GM12878 (cell line): ENCODE results near the gene CRYGA. TPM values are rescaled to one million over a fixed set of nuclear protein-coding genes. Genes with fewer than 3 reads are reported as not detected.

Experiments
- ATAC-seq: fragments of 200-7000 bp; cut with Tn5 transposase; 3 replicates; pipeline ENCODE4 v1.9.1; 2020; ENCODE audit warnings: mild to moderate bottlenecking, moderate library complexity
- BruUV-seq: library from RNA; stranded (reverse); fragments of 400-500 nt; replicated peaks from 2 replicates; lab custom pipeline; 2021; lab: Mats Ljungman, UMichigan
- CTCF ChIA-PET: fragments of 300-600 bp; sonication (Branson Sonifier 250); formaldehyde crosslinking; extraction: SDS; loops from one replicate; lab custom pipeline; 2021; ENCODE audit warnings: inconsistent platforms; lab: Yijun Ruan, JAX
- POLR2A ChIA-PET: fragments of 350-600 bp; formaldehyde crosslinking; extraction: SDS; loops from one replicate; lab custom pipeline; 2021; ENCODE audit warnings: inconsistent platforms; lab: Charles Lee
- RAD21 ChIA-PET: fragments of 300-600 bp; sonication (Branson Sonifier 250); formaldehyde crosslinking; loops from one replicate; lab custom pipeline; 2023; ENCODE audit warnings: antibody characterized with exemption; ENCODE audit not compliant: unreplicated experiment; lab: Charles Lee
- SMC1A ChIA-PET: fragments of 300-600 bp; sonication (Branson Sonifier 250); formaldehyde crosslinking; loops from one replicate; lab custom pipeline; 2023; ENCODE audit not compliant: unreplicated experiment, uncharacterized antibody; lab: Charles Lee
- DNase-seq: peaks from one replicate; pipeline ENCODE4 v3.0.0-alpha.2; 2011; ENCODE audit warnings: low read depth, low spot score
- FAIRE-seq: peaks from 3 replicates; lab custom pipeline; 2011; peaks lifted over from hg19 to GRCh38; lab: Jason Lieb, UNC
- H2AFZ ChIP-seq: 2 replicates; pipeline ENCODE4 v1.6.0; 2011; ENCODE audit warnings: low read depth, low read length, control low read depth; ENCODE audit not compliant: control insufficient read depth
- H3K27ac ChIP-seq: 2 replicates; pipeline ENCODE4 v1.5.1; 2011; ENCODE audit warnings: control low read depth; ENCODE audit not compliant: control insufficient read depth, insufficient read depth
- H3K27me3 ChIP-seq, 2 experiments: replicated peaks in 1 of 2; 2 replicates each; pipeline versions ENCODE4 v1.6.0 to v1.6.1; 2011; ENCODE audit warnings: low read length in 1 of 2; ENCODE audit not compliant: control insufficient read depth in 2 of 2, insufficient read depth in 2 of 2
- H3K36me3 ChIP-seq, 2 experiments: 2 replicates each; pipeline ENCODE4 v1.5.1; 2011; ENCODE audit warnings: low read length in 1 of 2; ENCODE audit not compliant: control insufficient read depth in 2 of 2, insufficient read depth in 2 of 2
- H3K4me1 ChIP-seq: 2 replicates; pipeline ENCODE4 v1.6.1; 2011; ENCODE audit warnings: mild to moderate bottlenecking, low read length, moderate library complexity, mixed read lengths; ENCODE audit not compliant: control insufficient read depth, insufficient read depth
- H3K4me2 ChIP-seq: 2 replicates; pipeline ENCODE4 v1.6.0; 2011; ENCODE audit warnings: control low read depth; ENCODE audit not compliant: control insufficient read depth, insufficient read depth
- H3K4me3 ChIP-seq: fragments of 200-600 bp; sonication (generic); 2 replicates; pipeline ENCODE4 v1.5.1; 2016
- H3K79me2 ChIP-seq: 2 replicates; pipeline ENCODE4 v1.6.0; 2011; ENCODE audit warnings: low read length; ENCODE audit not compliant: control insufficient read depth, insufficient read depth
- H3K9ac ChIP-seq: 2 replicates; pipeline ENCODE4 v1.8.0; 2011; ENCODE audit warnings: low read length, control low read depth, mixed read lengths; ENCODE audit not compliant: control insufficient read depth, insufficient read depth
- H3K9me3 ChIP-seq: replicated peaks from 3 replicates; pipeline ENCODE4 v1.5.1; 2011; ENCODE audit warnings: mild to moderate bottlenecking, low read length; ENCODE audit not compliant: control insufficient read depth, insufficient read depth
- H4K20me1 ChIP-seq: 2 replicates; pipeline ENCODE4 v1.6.0; 2011; ENCODE audit not compliant: control insufficient read depth, insufficient read depth
- BCL11A ChIP-seq: IDR thresholded peaks from 2 replicates; pipeline ENCODE4 v1.6.1; 2011; ENCODE audit warnings: low read depth, low read length
- MYC ChIP-seq: IDR thresholded peaks from 2 replicates; pipeline ENCODE4 v1.6.1; 2011; ENCODE audit warnings: mild to moderate bottlenecking, low read length, moderate library complexity, inconsistent platforms; ENCODE audit not compliant: insufficient read depth, insufficient replicate concordance, insufficient read length, severe bottlenecking
- REST ChIP-seq: IDR thresholded peaks from 2 replicates; pipeline ENCODE4 v1.6.1; 2012; ENCODE audit warnings: mild to moderate bottlenecking, low read depth, low read length
- WGBS: methylation state at CpG from one replicate; pipeline ENCODE4 v1.1.6; 2016; ENCODE audit warnings: low lambda C conversion rate; ENCODE audit not compliant: insufficient replicate concordance, insufficient coverage; ENCODE audit errors: missing lambda C conversion rate; 5-methylcytosine and 5-hydroxymethylcytosine counted together
- in situ Hi-C: fragments of 300-500 bp; cut with MboI; formaldehyde crosslinking; loops from 9 replicates; pipeline ENCODE4 v1.14.3; 2018; ENCODE audit warnings: mixed read lengths
- intact Hi-C: fragments of 100-400 bp; cut with micrococcal nuclease; formaldehyde crosslinking; loops from one replicate; pipeline ENCODE4 v1.14.2; 2022; ENCODE audit not compliant: unreplicated experiment
- polyA plus RNA-seq, 11 experiments: library from polyadenylated mRNA; depleted of rRNA in 4 of 11; unstranded in 6 of 11; stranded (reverse) in 5 of 11; fragments of >200 nt; fragmentation: Nextera tagmentation in 4 of 11; fragmentation: Illumina TruSeq in 1 of 11; extraction: Ambion mirVana in 4 of 11; extraction: Trizol in 1 of 11; gene quantifications; 1 replicate in 1 of 11; 2 replicates in 10 of 11; pipeline versions ENCODE4 v1.2.1 to v1.2.3, GENCODE V29; 2011 to 2016; ENCODE audit warnings: inconsistent platforms in 2 of 11, missing spikeins in 2 of 11, low read depth in 1 of 11
- total RNA-seq, 4 experiments: library from RNA; depleted of rRNA in 3 of 4; stranded (reverse); fragments of >200 nt in 3 of 4; fragmentation: Illumina TruSeq in 1 of 4; extraction: Trizol in 1 of 4; gene quantifications; 2 replicates each; pipeline versions ENCODE4 v1.2.1 to v1.2.3, GENCODE V29; 2013 to 2021

Gene CRYGA
- total and polyA plus RNA-seq, 10 of the 15 experiments (the other 5 are each of a cell fraction or from before 2014, with no cell fraction given): not detected

GRCh38 chr2:208189069-208189809 is 25.9 kb upstream of the CRYGA start:
- no peaks in the 10 kb centered on the region for H3K36me3 ChIP-seq
- POLR2A ChIA-PET: no interaction called here
- TF ChIP-seq BCL11A (no peak), REST (no peak), MYC (no peak)
- TF ChIP-seq, all 136 proteins: peak for 0
- ChIA-PET SMC1A (no interaction called here), CTCF (interaction anchor here (1.1 kb wide), 1 partner anchor 13 kb away, joined by 3 read pairs; no protein-coding TSS in a partner anchor), RAD21 (interaction anchor here (1.2 kb wide), 1 partner anchor 14 kb away, joined by 5 read pairs; no protein-coding TSS in a partner anchor)
- no peak overlapping the region for H2AFZ ChIP-seq
- in situ Hi-C loops (loop anchor here (25.0 kb wide), 1 partner anchor 1023 kb away; no protein-coding TSS in a partner anchor), intact Hi-C loops (no loop called here)
- BruUV-seq: no TSS peak
- no peak overlapping the region for H3K4me2 ChIP-seq
- FAIRE-seq: no peak
- no peaks in the 10 kb centered on the region for H3K9me3 ChIP-seq
- no peak for ATAC-seq
- H3K9ac ChIP-seq: no peak overlapping the region
- DNase-seq: no peak
- H3K27me3 ChIP-seq: peaks cover 0 to 2% of the 10 kb centered on the region in 2 experiments; a peak in 1 of 4 replicates
- no peaks in the 10 kb centered on the region for H3K79me2 ChIP-seq
- no peaks in the 10 kb centered on the region for H4K20me1 ChIP-seq
- H3K27ac ChIP-seq: no peak overlapping the region
- H3K4me1 ChIP-seq: no peaks in the 10 kb centered on the region
- 26% methylated on average over 5 of the region's 5 CpGs for WGBS
- H3K4me3 ChIP-seq: no peak overlapping the region
